ENCODE measurements around the gene TNF.
"Not testable (repeated sequence)": the region's sequence is repeated elsewhere in the genome, so short reads cannot be mapped to it uniquely, and the experiment has no call there.

TNF gene

DNA sequence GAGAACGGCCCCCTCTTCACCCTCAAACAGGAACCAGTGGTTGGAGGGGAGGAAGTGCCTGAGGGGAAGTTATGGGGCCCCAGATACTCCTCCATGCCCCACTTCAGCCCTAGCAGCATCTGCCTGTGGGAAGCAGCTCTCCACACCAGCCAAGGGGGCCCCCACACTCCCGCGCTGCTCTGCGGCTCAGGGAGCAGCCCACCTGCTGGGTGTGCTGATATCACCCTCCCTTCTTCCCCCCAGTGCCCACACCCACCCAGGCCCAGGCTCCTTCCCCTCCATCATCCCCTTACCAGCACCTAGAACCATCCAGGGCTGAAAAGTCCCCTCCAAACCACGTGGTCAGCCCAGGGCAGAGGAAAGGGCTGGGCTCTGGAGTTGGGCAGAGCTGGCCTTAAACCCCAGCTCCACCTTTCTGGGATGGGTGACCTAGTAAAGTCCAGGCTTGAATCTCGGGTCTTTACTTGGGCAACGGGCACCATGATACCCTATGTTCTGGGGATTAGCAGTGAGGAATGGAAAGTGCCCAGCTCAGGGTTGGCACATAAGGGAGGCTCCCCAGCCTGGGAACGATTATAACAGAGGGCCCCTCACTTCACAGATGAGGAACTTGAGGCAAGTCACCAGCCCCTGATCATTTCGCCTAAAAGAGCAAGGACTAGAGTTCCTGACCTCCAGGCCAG, 11.4 kb downstream of the TNF start:
- H3K27ac ChIP-seq: no peak overlapping the region
- POLR2A ChIA-PET (ENCODE audit: low non-redundant PET): no interaction called here
- no peak for DNase-seq (ENCODE audit: low spot score)
- CTCF ChIA-PET: interaction anchor here (0.6 kb wide), 1 partner anchor 1368 kb away, joined by 3 read pairs; no protein-coding TSS in a partner anchor
- TF ChIP-seq, protein P1, sequence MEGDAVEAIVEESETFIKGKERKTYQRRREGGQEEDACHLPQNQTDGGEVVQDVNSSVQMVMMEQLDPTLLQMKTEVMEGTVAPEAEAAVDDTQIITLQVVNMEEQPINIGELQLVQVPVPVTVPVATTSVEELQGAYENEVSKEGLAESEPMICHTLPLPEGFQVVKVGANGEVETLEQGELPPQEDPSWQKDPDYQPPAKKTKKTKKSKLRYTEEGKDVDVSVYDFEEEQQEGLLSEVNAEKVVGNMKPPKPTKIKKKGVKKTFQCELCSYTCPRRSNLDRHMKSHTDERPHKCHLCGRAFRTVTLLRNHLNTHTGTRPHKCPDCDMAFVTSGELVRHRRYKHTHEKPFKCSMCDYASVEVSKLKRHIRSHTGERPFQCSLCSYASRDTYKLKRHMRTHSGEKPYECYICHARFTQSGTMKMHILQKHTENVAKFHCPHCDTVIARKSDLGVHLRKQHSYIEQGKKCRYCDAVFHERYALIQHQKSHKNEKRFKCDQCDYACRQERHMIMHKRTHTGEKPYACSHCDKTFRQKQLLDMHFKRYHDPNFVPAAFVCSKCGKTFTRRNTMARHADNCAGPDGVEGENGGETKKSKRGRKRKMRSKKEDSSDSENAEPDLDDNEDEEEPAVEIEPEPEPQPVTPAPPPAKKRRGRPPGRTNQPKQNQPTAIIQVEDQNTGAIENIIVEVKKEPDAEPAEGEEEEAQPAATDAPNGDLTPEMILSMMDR (conservative IDR thresholded peaks at IDR 0.05; ENCODE audit: low read depth): no peak

DNA sequence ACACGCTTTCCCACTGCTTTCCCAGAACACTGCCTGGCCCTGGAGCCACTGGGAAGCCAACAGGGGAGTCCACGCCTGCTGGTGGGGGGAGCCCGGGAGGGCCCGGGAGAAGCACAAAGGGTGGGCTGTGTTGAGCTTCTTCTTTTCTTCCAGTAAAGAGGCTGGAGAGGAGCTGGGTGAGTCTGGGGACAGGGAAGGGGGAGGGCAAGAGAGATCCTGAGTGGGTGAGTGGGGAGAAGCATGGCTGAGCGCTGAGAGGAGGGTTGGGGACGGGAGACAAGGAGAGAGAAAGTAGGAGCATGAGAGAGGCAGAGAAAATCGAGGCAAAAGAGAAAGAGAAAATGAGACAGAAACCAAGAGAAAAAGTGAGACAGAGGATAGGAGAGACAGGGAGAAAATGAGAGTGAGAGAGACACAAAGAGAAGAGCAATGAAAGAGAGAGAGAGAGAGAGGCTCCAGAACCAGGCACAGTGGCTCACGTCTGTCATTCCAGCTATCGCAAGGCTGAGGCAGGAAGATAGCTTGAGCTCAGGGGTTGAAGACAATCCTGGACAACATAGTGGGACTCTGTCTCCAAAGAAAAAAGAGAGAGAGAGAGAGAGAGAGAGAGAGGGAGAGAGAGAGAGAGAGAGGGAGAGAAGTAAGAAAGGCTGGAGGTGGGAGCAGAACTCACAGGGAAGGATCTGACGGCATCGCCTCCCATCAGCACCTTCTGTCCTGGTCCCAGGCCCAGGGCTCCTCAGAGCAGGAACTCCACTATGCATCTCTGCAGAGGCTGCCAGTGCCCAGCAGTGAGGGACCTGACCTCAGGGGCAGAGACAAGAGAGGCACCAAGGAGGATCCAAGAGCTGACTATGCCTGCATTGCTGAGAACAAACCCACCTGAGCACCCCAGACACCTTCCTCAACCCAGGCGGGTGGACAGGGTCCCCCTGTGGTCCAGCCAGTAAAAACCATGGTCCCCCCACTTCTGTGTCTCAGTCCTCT, 12.7 kb downstream of the TNF start:
- POLR2A ChIA-PET (ENCODE audit: low non-redundant PET): no interaction called here
- H3K27ac ChIP-seq: no peak overlapping the region
- CTCF ChIA-PET: interaction anchor here (1.5 kb wide), 1 partner anchor 10 kb away, joined by 7 read pairs; no protein-coding TSS in a partner anchor
- no peak for DNase-seq (ENCODE audit: low spot score)
- TF ChIP-seq, protein P1 (conservative IDR thresholded peaks at IDR 0.05; ENCODE audit: low read depth): no peak

DNA sequence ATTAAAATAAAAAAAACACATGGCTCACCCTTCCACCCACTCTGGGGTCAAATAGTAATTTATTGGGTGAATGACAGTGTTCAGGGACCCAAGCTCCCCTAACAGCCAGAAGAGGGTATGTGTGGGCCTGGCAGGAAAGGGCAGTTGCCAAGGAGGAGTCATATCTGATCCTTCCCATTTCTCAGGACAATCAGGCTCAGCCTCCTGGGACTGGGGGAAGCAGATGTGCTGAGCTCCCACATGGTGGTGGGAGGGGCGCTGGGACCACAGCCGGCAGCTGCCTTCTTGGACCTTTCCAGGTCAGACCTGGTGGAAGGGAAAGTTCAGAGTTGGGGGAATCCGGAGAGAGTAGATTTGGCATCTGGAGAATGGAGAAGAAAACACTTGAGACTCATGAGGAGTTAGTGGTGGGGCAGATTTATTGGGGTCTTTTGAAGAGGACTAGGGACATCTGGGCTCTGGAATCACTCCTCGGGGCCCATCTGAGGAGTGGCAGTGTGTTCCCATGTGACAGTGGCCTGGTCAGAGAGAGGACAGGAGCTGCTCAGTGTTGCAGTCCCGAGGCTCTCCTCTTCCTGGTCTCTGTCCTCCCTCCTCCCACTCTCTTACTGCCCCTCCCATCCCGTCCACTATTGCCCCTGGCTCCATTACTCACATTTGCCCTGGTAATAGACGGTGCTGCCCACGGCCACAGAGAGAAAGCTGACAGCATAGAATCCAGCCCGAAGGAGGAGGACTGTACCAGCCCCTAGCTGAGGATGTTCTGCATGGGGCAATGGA, 13.7 kb downstream of the TNF start:
- no peak overlapping the region for H3K27ac ChIP-seq
- DNase-seq (ENCODE audit: low spot score): no peak
- TF ChIP-seq, protein P1 (conservative IDR thresholded peaks at IDR 0.05; ENCODE audit: low read depth): no peak
- POLR2A ChIA-PET (ENCODE audit: low non-redundant PET): no interaction called here
- CTCF ChIA-PET: interaction anchor here (0.5 to 1.5 kb wide), 3 partner anchors 9 to 1003 kb away, joined by 3 to 8 read pairs (median 7); no protein-coding TSS in a partner anchor

DNA sequence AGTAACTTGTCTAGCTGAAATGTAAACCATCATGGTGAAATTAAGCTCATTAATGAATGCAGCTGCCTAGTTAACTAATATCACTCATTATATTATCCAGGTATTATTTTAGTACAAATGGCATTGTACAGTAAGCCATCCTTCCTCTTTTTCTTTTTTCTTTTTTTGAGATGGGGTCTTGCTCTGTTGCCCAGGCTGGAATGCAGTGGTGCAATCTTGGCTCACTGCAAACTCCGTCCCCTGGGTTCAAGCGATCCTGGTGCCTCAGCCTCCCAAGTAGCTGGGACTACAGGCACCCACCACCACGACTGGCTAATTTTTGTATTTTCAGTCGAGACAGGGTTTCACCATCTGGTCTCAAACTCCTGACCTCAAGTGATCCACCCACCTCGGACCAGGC, 15.3 kb downstream of the TNF start:
- POLR2A ChIA-PET (ENCODE audit: low non-redundant PET); DNase-seq (ENCODE audit: low spot score); H3K27ac ChIP-seq: not testable (repeated sequence)
- CTCF ChIA-PET: interaction anchor here (0.6 kb wide), 2 partner anchors 62 to 590 kb away, joined by 3 to 4 read pairs; partner anchors contain the start of gene BAG6

DNA sequence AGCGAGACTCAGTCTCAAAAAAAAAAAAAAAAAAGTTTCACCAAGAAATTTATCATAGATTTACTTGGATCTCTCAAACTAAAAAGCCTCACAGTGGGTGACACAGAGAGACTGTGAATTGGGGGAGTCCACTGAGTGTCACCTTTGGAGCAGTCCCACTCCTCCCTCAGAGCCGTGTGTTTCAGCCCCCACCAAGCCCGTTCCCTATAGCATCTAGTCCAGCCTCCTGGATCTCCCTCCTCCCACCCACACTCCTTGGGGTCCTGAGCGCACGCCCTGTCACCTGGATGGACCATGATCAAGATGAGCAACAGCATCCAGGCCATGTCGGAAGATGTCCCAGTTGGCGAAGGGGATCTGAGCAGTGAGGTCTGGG, 17.0 kb downstream of the TNF start:
- POLR2A ChIA-PET (ENCODE audit: low non-redundant PET): no interaction called here
- TF ChIP-seq, protein P1 (conservative IDR thresholded peaks at IDR 0.05; ENCODE audit: low read depth): no peak
- no peak for DNase-seq (ENCODE audit: low spot score)
- no peak overlapping the region for H3K27ac ChIP-seq
- CTCF ChIA-PET: interaction anchor here (0.7 kb wide), 1 partner anchor 149 kb away, joined by 3 read pairs; no protein-coding TSS in a partner anchor

DNA sequence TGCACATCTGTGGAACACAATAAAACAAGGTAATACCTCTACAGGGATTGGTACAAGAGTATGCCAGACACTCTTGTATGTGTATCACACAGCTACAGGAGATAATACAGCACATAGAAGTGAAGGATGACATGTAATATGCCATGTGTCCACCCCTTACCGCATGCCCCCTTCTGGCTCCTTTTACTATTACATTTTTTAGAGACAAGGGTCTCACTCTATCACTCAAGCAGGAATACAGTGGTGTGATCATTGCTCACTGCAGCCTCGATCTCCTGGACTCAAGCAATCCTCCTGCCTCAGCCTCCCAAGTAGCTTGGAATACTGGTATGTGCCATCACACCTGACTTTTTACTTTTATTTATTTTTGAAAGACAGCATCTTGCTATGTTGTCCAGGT, 21.6 kb downstream of the TNF start:
- TF ChIP-seq, protein P1 (conservative IDR thresholded peaks at IDR 0.05; ENCODE audit: low read depth): peak; percentile 43
- no peak overlapping the region for H3K27ac ChIP-seq
- peak; percentile 34 for DNase-seq (ENCODE audit: low spot score)
- ChIA-PET CTCF (interaction anchor here (0.7 to 7.3 kb wide), 7 partner anchors 13 to 180 kb away, joined by 3 to 96 read pairs (median 3); partner anchors contain the start of genes ATP6V1G2 and NFKBIL1), POLR2A (ENCODE audit: low non-redundant PET) (no interaction called here)
